Natural killer cell (primary cell): ENCODE results near the gene DGCR8. TPM values are rescaled to one million over a fixed set of nuclear protein-coding genes. Genes with fewer than 3 reads are reported as not detected.

Experiments
- ATAC-seq, 3 donors: fragments of 150-1000 bp in 2 of 3; fragments of 200-7000 bp in 1 of 3; cut with Tn5 transposase; 1 replicate in 1 of 3; 2 replicates in 2 of 3; pipeline ENCODE4 v1.10.0; 2021; ENCODE audit warnings: mild to moderate bottlenecking in 2 of 3, moderate library complexity in 2 of 3
- DNase-seq, 2 donors: peaks; one replicate each; pipeline versions ENCODE4 v3.0.0 to v3.0.0-alpha.2; 2013 to 2021; ENCODE audit warnings: mixed read lengths in 1 of 2
- H3K27ac ChIP-seq: one replicate; pipeline ENCODE4 v1.5.1; 2013; ENCODE audit warnings: mild to moderate bottlenecking, low read length
- H3K27me3 ChIP-seq: one replicate; pipeline ENCODE4 v1.6.1; 2013; ENCODE audit warnings: low read length; ENCODE audit not compliant: control insufficient read depth, insufficient read depth
- H3K36me3 ChIP-seq: one replicate; pipeline ENCODE4 v1.6.1; 2013; ENCODE audit warnings: low read length; ENCODE audit not compliant: control insufficient read depth, insufficient read depth
- H3K4me1 ChIP-seq: one replicate; pipeline ENCODE4 v1.6.1; 2013; ENCODE audit warnings: low read length; ENCODE audit not compliant: control insufficient read depth, insufficient read depth
- H3K4me3 ChIP-seq: one replicate; pipeline ENCODE4 v1.5.1; 2013; ENCODE audit warnings: low read length
- H3K9me3 ChIP-seq: one replicate; pipeline ENCODE4 v1.6.1; 2013; ENCODE audit warnings: low read length; ENCODE audit not compliant: control insufficient read depth, insufficient read depth
- H3K27ac Mint-ChIP-seq, 2 donors: one replicate each; pipeline ENCODE4 v1.8.0; 2022; ENCODE audit warnings: mild to moderate bottlenecking in 2 of 2, mixed read lengths in 2 of 2, moderate library complexity in 1 of 2
- H3K27me3 Mint-ChIP-seq, 2 donors: one replicate each; pipeline ENCODE4 v1.8.0; 2022; ENCODE audit warnings: low read depth in 2 of 2, mixed read lengths in 2 of 2
- H3K36me3 Mint-ChIP-seq: one replicate; pipeline ENCODE4 v1.8.0; 2022; ENCODE audit warnings: mixed read lengths
- H3K4me1 Mint-ChIP-seq, 2 donors: one replicate each; pipeline ENCODE4 v1.8.0; 2022; ENCODE audit warnings: mixed read lengths in 2 of 2
- H3K4me3 Mint-ChIP-seq: one replicate; pipeline ENCODE4 v1.8.0; 2022; ENCODE audit warnings: mild to moderate bottlenecking, moderate library complexity, mixed read lengths
- H3K9me3 Mint-ChIP-seq, 2 donors: one replicate each; pipeline ENCODE4 v1.8.0; 2022; ENCODE audit warnings: mixed read lengths in 2 of 2
- WGBS: methylation state at CpG from one replicate; pipeline ENCODE4 v1.1.7; 2013; ENCODE audit warnings: missing lambda C conversion rate; ENCODE audit not compliant: insufficient coverage; 5-methylcytosine and 5-hydroxymethylcytosine counted together
- intact Hi-C: fragments of 100-400 bp; cut with micrococcal nuclease; formaldehyde crosslinking; loops from one replicate; pipeline ENCODE4 v1.14.2; 2022
- total RNA-seq, 4 donors: library from RNA; stranded (reverse); fragments of 120-200 nt in 1 of 4; gene quantifications; one replicate each; pipeline versions ENCODE4 v1.2.3 to v1.2.4, GENCODE V29; 2013 to 2022
- TF ChIP-seq, protein P1 (sequence below): fragments of 200-600 bp; IDR thresholded peaks from one replicate; pipeline ENCODE4 v1.8.0; 2022; ENCODE audit warnings: antibody characterized with exemption

Gene DGCR8
- total RNA-seq, 3 donors from 2014 or later (not counting 1 experiment from before 2014, with no cell fraction given) = 45.3 to 64.7 (median 64.0) TPM

DNA sequence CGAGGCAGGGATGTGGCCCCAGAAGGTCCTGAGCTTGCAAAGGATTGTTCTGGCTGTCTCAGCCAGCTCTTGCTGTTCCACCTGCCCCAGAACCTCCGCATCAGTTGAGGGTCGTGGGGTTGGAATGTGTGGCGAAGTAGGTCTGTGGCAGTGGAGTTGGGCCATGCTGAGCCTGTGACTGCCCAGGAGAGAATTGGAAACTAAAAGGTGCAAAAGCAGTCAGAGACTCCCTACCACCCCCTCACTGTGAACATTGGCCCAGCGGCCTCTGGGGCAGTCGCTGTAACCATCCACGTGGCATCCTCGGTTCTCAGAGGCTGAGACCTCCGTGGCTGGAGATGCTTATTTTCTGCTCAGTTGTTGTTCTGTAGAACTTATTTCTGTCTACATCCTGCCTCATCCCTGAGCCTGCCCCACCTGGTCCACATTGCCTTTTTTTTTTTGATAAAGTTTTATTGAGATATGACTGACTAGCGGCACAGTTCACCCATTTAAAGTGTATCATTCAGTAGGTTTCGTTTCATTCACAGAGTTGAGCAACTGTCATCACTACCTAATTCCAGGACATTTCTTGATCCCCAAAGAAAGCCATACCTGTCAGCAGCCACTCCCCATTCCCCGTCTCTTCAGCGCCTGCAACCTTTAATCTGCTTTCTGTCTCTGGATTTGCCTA, 22.3 kb upstream of the DGCR8 start:
- H3K27me3 ChIP-seq = no peaks in the 10 kb centered on the region
- peak overlapping the region in 1 of 2 donors; percentile 78 for H3K27ac Mint-ChIP-seq
- TF ChIP-seq, protein P1, sequence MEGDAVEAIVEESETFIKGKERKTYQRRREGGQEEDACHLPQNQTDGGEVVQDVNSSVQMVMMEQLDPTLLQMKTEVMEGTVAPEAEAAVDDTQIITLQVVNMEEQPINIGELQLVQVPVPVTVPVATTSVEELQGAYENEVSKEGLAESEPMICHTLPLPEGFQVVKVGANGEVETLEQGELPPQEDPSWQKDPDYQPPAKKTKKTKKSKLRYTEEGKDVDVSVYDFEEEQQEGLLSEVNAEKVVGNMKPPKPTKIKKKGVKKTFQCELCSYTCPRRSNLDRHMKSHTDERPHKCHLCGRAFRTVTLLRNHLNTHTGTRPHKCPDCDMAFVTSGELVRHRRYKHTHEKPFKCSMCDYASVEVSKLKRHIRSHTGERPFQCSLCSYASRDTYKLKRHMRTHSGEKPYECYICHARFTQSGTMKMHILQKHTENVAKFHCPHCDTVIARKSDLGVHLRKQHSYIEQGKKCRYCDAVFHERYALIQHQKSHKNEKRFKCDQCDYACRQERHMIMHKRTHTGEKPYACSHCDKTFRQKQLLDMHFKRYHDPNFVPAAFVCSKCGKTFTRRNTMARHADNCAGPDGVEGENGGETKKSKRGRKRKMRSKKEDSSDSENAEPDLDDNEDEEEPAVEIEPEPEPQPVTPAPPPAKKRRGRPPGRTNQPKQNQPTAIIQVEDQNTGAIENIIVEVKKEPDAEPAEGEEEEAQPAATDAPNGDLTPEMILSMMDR = no peak
- H3K9me3 Mint-ChIP-seq = no peaks in the 10 kb centered on the region
- intact Hi-C loops = no loop called here
- no peak for DNase-seq
- H3K9me3 ChIP-seq = no peaks in the 10 kb centered on the region
- peaks cover 21 to 27% of the 10 kb centered on the region in 2 donors for H3K4me1 Mint-ChIP-seq
- no peak for ATAC-seq
- H3K4me3 Mint-ChIP-seq = no peak overlapping the region
- no peak overlapping the region for H3K27ac ChIP-seq
- H3K4me1 ChIP-seq = peaks cover 3% of the 10 kb centered on the region
- H3K27me3 Mint-ChIP-seq = no peaks in the 10 kb centered on the region
- H3K4me3 ChIP-seq = no peak overlapping the region
- WGBS = 97% methylated on average over 13 of the region's 13 CpGs
- no peaks in the 10 kb centered on the region for H3K36me3 Mint-ChIP-seq
- peaks cover 60% of the 10 kb centered on the region for H3K36me3 ChIP-seq

DNA sequence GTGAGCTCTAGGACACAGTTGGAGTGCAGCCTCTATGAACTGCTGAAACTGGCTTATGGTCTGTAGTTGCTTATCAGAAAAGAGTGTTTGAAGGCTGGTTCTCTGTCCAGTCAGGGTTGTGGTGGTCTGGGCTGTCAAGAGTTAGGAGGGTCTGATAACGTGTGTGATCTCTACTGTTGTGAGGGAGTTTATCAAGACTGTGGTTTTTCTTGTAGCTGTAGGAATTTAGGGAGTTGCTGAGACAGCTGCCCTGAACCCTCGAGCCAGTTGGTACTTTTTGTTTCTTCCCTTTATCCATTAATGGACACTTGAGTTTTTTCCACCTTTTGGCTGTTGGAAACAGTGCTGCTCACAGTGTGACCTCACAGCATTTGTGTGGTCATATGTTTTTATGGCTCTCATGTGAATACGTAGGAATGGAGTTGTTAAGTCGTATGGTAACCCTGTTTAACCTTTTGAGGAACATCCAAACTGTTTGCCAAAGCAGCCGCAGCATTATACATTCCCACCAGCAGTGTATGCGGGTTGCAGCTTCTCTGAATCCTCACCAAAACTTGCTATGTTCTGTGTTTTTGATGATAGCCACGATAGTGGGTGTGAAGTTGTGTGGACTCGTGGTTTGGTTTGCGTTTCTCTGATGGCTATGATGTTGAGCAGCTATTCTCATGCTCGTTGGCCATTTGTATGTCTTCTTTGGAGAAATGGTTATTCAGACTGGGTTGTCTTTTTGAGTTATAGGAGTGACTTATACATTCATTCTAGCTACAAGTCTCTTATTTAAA, 20.9 kb upstream of the DGCR8 start:
- 50% methylated on average over 10 of the region's 10 CpGs for WGBS
- no peak overlapping the region for H3K4me3 ChIP-seq
- H3K27me3 ChIP-seq = no peaks in the 10 kb centered on the region
- TF ChIP-seq, protein P1 = no peak
- intact Hi-C loops = no loop called here
- peaks cover 15% of the 10 kb centered on the region for H3K4me1 ChIP-seq
- H3K27me3 Mint-ChIP-seq = no peaks in the 10 kb centered on the region
- DNase-seq (no peak), ATAC-seq (peak in 2 of 3 donors; percentile 32 to 60)
- peak overlapping the region; percentile 78 to 80 for H3K27ac Mint-ChIP-seq
- no peaks in the 10 kb centered on the region for H3K9me3 Mint-ChIP-seq
- peaks cover 57% of the 10 kb centered on the region for H3K36me3 ChIP-seq
- no peak overlapping the region for H3K27ac ChIP-seq
- peak overlapping the region; percentile 52 for H3K4me3 Mint-ChIP-seq
- H3K9me3 ChIP-seq = no peaks in the 10 kb centered on the region
- H3K4me1 Mint-ChIP-seq = peaks cover 31 to 32% of the 10 kb centered on the region in 2 donors
- H3K36me3 Mint-ChIP-seq = no peaks in the 10 kb centered on the region

DNA sequence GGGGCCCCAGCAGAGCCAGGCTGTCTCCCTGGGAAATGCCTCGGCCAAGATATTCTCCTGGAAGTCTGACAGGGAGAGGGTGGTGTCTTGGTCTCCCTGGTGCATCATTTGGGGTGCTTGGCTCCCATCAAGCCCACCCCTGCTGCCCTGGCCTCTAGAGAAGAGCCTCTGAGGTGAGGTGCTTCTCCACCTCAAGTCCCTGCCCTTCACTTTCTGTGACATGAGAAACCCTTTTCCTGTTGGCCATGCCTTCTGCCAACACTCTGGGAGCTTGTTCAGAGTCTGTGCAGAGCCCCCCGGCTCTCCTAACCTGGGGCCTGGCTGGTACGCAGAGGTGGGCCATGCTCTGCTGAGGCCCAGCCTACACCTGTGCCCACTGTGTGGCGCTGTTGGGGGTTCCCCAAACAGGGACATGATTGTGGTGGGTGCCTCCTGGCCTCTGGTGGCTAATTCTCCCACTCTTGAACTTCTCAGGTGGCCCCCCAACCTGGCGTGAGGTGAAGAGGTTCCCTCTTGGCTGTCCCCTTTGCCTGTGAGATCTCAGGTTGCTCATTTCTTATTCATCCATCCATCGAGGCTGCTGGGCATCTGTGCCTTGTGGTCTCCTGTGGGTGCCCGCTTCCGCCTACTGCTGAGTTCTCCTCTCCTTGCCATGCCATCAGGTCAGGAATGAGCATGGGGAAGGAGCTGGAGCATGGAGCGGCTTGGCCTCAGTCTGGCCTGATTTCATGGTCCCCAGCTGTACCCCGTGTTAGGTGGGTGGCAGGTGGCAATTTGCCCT, 19.2 kb upstream of the DGCR8 start:
- peaks cover 21% of the 10 kb centered on the region for H3K4me1 ChIP-seq
- WGBS = 96% methylated on average over 10 of the region's 10 CpGs
- no peaks in the 10 kb centered on the region for H3K27me3 ChIP-seq
- H3K9me3 ChIP-seq = no peaks in the 10 kb centered on the region
- H3K4me3 ChIP-seq = no peak overlapping the region
- H3K9me3 Mint-ChIP-seq = no peaks in the 10 kb centered on the region
- no peaks in the 10 kb centered on the region for H3K27me3 Mint-ChIP-seq
- peaks cover 53% of the 10 kb centered on the region for H3K36me3 ChIP-seq
- ATAC-seq = no peak
- DNase-seq = peak in 1 of 2 donors; percentile 49
- peaks cover 31 to 34% of the 10 kb centered on the region in 2 donors for H3K4me1 Mint-ChIP-seq
- intact Hi-C loops = no loop called here
- no peak overlapping the region for H3K4me3 Mint-ChIP-seq
- no peaks in the 10 kb centered on the region for H3K36me3 Mint-ChIP-seq
- TF ChIP-seq, protein P1 = no peak
- H3K27ac ChIP-seq = no peak overlapping the region
- H3K27ac Mint-ChIP-seq = peak overlapping the region in 1 of 2 donors; percentile 35
